Left hindlimb (tissue), 1 donor: ENCODE results near the gene PCLO.
"Not testable (repeated sequence)": the region's sequence is repeated elsewhere in the genome, so short reads cannot be mapped to it uniquely, and the experiment has no call there.

Experiments used
- DNase-seq: peaks from one replicate; pipeline ENCODE4 v3.0.0-alpha.2; 2018

The PCLO gene

GRCh38 chr7:83038787-83039186 is 123.9 kb downstream of the PCLO start:
- no peak for DNase-seq

GRCh38 chr7:83036721-83037380 is 125.8 kb downstream of the PCLO start:
- DNase-seq, result no peak

GRCh38 chr7:83036130-83036529 is 126.6 kb downstream of the PCLO start:
- no peak for DNase-seq

DNA sequence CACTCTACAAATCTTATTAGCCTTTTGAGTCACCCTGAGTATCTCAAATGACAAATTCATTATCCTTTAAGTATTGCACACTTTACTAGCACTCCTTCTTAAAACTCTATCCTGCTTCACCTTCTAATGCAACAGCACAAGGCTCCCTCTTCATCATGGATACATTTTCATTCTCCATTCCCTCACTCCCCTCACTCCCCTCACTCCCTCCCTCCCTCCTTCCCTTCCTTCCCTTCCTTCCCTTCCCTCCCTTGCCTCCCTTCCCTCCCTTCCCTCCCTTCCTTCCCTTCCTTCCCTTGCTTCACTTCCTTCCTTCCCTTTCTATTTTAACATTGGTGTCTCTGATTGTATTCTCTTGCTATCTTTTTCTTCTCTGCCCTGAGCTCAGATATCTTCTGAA is 130.5 kb downstream of the PCLO start:
- DNase-seq, result no peak

GRCh38 chr7:83023817-83024665 is 138.6 kb downstream of the PCLO start:
- DNase-seq, result not testable (repeated sequence)

- no peak for DNase-seq
Observed at GRCh38 chr7:83021032-83021431, 141.7 kb downstream of the PCLO start.

DNA sequence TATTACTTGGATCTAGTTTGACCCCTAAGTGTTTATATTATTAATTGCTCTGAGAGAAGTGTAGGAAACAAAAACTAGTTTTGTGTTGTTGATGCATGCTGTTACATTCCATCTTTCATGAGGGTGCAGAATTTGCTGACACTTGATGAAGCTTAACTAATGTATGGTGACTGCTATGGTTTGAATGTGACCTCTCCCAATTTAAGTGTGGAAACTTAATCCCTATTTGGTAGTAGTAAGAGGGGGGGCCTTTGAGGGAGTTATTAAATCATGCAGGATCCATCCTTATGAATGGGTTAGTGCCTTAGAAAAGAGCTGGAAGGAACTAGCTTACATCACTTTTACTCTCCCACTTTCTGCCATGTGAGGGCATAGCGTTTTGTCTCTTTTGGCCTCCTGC is 142.5 kb downstream of the PCLO start:
- DNase-seq, result no peak

- no peak for DNase-seq
Observed at GRCh38 chr7:83015916-83016315, 146.8 kb downstream of the PCLO start.

DNA sequence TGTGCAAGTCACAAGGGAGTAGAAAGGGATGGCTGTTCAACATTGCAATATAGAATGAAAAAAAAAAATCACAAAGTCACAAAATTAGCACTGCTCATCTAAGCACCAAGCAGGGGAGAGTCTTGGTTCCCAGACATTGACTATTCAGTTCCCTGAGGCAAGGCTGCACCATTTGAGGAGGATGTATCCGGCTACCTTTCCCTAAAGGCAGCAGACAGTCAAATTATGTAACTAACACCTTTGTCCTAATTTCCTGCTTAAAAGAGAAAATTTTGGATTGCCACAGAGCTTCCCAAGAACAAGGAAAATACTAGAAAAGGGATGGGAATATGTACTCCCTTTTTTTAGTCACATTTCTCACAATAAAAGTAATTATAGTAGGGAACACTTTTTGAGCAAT is 148.1 kb downstream of the PCLO start:
- no peak for DNase-seq

GRCh38 chr7:83011954-83012353 is 150.7 kb downstream of the PCLO start:
- no peak for DNase-seq

- no peak for DNase-seq
Observed at GRCh38 chr7:83005410-83005809, 157.3 kb downstream of the PCLO start.

GRCh38 chr7:83001362-83002040 is 161.2 kb downstream of the PCLO start:
- no peak for DNase-seq

DNA sequence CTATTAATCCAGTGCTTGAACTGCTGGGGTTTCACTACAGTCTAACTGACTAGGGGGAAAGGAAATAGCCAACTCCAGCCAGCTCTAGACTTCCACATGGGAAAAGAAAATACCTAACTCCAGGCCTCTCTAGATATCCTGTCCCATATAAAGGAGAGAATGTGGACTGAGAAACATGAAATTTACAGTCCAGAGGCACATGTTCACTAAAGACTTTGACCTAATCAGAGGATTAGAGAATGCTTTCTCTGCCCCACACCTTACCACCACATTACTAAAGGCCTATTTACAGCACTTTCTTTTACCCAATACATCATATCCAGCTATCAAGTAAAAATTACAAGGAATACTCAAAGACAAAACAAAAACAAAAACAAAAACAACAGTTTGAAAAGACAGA is 164.2 kb downstream of the PCLO start:
- no peak for DNase-seq

- DNase-seq, result no peak
Observed at GRCh38 chr7:82985144-82985802, 177.4 kb downstream of the PCLO start.

DNA sequence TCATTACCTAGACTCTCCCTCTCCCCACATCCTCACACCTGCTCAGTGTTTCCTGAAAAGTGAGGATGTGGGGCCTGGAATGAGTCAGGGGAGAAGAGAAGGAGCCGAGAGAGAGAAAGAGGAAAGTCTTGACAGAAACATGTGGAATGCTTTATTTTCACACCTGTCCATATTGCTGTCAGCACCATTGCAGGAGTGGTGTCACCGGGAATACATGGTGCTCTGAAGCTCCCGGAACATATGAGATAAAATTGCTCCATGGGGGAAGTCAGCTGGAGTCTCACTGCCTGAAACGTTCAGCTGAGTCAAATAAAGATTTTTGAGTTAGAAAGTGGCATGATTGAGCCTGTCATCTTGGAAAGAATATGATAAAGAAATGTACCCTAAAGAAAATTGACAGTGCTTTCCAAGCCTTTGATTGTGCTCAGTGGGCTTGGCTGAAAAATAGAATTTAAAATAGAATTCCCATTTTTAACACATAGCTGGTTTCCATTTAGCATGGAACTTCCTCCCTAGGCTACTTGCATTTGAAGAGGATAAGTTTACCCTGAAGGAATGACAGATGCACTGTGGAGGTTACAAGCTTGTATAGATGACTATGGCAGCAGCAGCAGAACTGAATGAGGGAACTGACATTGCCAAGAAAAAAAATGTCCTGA is 182.4 kb downstream of the PCLO start:
- DNase-seq, result no peak

- no peak for DNase-seq
Observed at GRCh38 chr7:82975811-82976468, 186.7 kb downstream of the PCLO start.

DNA sequence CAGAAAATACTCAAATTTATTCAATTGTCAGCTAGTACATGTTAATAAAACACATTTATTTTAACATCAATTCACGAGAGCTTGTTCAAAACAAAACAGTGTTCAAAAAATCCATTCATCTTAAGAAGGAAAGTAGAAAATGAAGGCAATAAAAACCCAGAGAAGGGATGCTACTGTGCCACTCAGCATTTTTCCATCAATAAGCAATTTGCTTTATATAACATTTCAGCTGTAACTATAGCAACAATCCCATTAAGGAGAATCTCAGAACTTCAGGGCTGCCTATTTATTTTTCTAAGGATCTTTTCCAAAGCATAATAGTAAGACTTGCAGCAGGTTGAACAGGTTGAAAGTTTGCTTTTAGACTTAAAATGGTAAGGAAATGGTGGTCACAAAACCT is 190.5 kb downstream of the PCLO start:
- DNase-seq, result no peak

- DNase-seq, result no peak
Observed at GRCh38 chr7:82965088-82966036, 197.3 kb downstream of the PCLO start.

GRCh38 chr7:82964150-82964882 is 198.4 kb downstream of the PCLO start:
- DNase-seq, result no peak

GRCh38 chr7:82961240-82961639 is 201.4 kb downstream of the PCLO start:
- no peak for DNase-seq
